Uterus (tissue), 4 donors: ENCODE data around the gene SMAD3. TPM values are rescaled to one million over a fixed set of nuclear protein-coding genes. Genes with fewer than 3 reads are reported as not detected.

Source experiments
- DNase-seq, 2 donors: peaks; one replicate each; pipeline ENCODE4 v3.0.0-alpha.2; 2019 to 2020
- H3K27ac ChIP-seq, 2 donors: fragments of 200-600 bp; sonication (generic); 1 replicate in 1 of 2; 2 replicates in 1 of 2; pipeline ENCODE4 v1.5.1; 2016 to 2018
- H3K27me3 ChIP-seq, 2 donors: fragments of 200-600 bp; sonication (generic); one replicate each; pipeline ENCODE4 v1.5.1; 2018 to 2019; ENCODE audit warnings: control low read depth in 1 of 2
- H3K36me3 ChIP-seq, 2 donors: fragments of 200-600 bp; sonication (generic); one replicate each; pipeline ENCODE4 v1.5.1; 2019; ENCODE audit warnings: control low read depth in 1 of 2
- H3K4me1 ChIP-seq, 2 donors: fragments of 200-600 bp; sonication (generic); one replicate each; pipeline ENCODE4 v1.5.1; 2018 to 2019; ENCODE audit warnings: control low read depth in 1 of 2
- H3K4me3 ChIP-seq, 2 donors: fragments of 200-600 bp; sonication (generic); 1 replicate in 1 of 2; 2 replicates in 1 of 2; pipeline ENCODE4 v1.5.1; 2018 to 2019; ENCODE audit warnings: mild to moderate bottlenecking in 1 of 2
- H3K9me3 ChIP-seq, 2 donors: fragments of 200-600 bp; sonication (generic); one replicate each; pipeline ENCODE4 v1.5.1; 2019; ENCODE audit warnings: control low read depth in 1 of 2
- POLR2A ChIP-seq, 2 donors: fragments of 450-650 bp; IDR thresholded peaks; one replicate each; pipeline ENCODE4 v1.6.1; 2016; ENCODE audit warnings: antibody characterized with exemption in 2 of 2, mild to moderate bottlenecking in 1 of 2, moderate library complexity in 1 of 2
- intact Hi-C: fragments of 100-400 bp; cut with DNase I; formaldehyde crosslinking; loops from one replicate; pipeline ENCODE4 v1.15.1; 2023; ENCODE audit warnings: low total_unique reads
- total RNA-seq, 4 donors: library from RNA; depleted of rRNA in 3 of 4; stranded (reverse); fragments of >200 nt in 3 of 4; gene quantifications; one replicate each; pipeline versions ENCODE4 v1.1.0 to v1.2.4, GENCODE V29; 2014 to 2023
- TF ChIP-seq, protein P1 (sequence below), 4 experiments: fragments of 200-600 bp in 2 of 4; fragments of 450-650 bp in 2 of 4; sonication (generic) in 2 of 4; IDR thresholded peaks; one replicate each; pipeline ENCODE4 v1.5.1; 2016 to 2019; ENCODE audit warnings: antibody characterized with exemption in 4 of 4, mild to moderate bottlenecking in 2 of 4, moderate library complexity in 1 of 4
- donor health status: DM: yes; HTN: yes; CAD: no.

The SMAD3 gene
- total RNA-seq, 4 donors from 2014 or later = 14.3 to 66.9 (median 32.3) TPM

DNA sequence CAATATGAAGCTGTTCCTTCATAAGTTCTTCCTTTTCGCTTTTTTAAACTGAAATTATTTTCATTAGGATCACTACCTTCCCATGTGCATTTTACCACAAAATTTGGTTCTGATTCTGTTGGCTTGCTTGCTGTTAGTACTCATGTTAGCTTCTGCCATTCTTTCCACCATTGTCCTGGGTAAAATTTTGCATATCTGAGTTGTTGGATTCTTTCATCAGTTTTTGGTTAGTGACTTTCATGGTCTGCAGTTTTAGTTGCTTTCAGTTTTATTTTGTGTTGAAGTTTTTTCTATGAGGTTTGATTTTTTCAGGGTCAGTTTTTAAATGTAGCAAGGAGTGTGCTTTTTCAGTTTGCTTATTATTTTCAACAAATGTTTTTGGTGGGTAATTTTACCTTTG is 71.9 kb downstream of the SMAD3 start:
- no peak overlapping the region for H3K4me3 ChIP-seq
- TF ChIP-seq, protein P1, sequence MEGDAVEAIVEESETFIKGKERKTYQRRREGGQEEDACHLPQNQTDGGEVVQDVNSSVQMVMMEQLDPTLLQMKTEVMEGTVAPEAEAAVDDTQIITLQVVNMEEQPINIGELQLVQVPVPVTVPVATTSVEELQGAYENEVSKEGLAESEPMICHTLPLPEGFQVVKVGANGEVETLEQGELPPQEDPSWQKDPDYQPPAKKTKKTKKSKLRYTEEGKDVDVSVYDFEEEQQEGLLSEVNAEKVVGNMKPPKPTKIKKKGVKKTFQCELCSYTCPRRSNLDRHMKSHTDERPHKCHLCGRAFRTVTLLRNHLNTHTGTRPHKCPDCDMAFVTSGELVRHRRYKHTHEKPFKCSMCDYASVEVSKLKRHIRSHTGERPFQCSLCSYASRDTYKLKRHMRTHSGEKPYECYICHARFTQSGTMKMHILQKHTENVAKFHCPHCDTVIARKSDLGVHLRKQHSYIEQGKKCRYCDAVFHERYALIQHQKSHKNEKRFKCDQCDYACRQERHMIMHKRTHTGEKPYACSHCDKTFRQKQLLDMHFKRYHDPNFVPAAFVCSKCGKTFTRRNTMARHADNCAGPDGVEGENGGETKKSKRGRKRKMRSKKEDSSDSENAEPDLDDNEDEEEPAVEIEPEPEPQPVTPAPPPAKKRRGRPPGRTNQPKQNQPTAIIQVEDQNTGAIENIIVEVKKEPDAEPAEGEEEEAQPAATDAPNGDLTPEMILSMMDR (IDR thresholded peaks at IDR 0.05) = no peak
- TF ChIP-seq POLR2A (IDR thresholded peaks at IDR 0.05) = no peak
- peaks cover 16 to 22% of the 10 kb centered on the region in 2 donors for H3K4me1 ChIP-seq
- H3K27ac ChIP-seq = peak overlapping the region; percentile 82 to 94
- no peaks in the 10 kb centered on the region for H3K9me3 ChIP-seq
- DNase-seq = no peak
- H3K36me3 ChIP-seq = no peaks in the 10 kb centered on the region
- H3K27me3 ChIP-seq = no peaks in the 10 kb centered on the region
- intact Hi-C loops = no loop called here

DNA sequence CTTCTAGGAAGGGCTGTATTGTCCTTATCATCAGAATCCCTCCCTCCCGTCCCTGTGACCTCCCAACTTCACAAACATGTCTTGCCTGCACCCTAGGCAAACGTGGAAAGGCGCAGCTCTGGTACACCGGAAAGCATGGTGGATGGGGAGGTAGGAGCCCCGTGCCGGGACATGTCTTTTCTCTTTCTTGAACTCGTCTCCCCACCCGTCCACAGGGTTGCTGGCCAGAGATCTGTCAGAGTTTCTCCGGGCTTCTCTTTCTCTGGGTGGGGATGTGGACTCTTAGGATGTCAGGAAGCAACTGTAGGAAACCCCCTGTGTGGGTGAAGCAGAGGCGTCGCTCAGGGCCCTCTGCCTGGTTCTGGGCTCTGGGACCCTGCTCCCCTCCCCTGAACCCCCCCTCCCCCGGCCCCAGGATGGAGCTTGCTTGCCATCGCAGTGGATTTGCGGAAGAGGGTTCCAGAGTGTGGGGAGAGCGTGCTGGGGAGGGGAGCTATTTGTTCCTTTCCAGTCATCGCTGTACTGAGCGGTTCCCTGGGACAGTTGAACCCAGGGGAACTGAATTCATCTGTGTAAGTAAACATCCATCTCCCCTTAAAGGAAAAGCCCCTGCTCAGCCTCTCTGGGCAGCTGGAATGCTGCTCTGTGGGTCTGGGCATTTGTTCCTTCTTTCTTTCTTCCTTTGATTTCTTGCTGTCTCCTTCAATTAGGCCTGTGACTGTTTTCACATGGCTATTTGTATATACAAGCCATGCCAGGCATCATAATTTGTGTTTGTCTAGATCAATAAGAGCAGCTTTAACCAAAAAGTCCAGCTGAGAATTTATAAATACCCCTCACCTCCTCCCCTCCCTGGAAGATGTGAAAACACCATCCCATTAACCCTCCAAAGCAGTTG is 72.8 kb downstream of the SMAD3 start:
- peak overlapping the region in 1 of 2 donors; percentile 32 for H3K4me3 ChIP-seq
- intact Hi-C loops = no loop called here
- peaks cover 20 to 22% of the 10 kb centered on the region in 2 donors for H3K4me1 ChIP-seq
- TF ChIP-seq, protein P1 (IDR thresholded peaks at IDR 0.05) = no peak
- TF ChIP-seq POLR2A (IDR thresholded peaks at IDR 0.05) = no peak
- no peaks in the 10 kb centered on the region for H3K36me3 ChIP-seq
- H3K27ac ChIP-seq = peak overlapping the region; percentile 82 to 94
- peak in 1 of 2 donors; percentile 31 for DNase-seq
- H3K9me3 ChIP-seq = no peaks in the 10 kb centered on the region
- H3K27me3 ChIP-seq = no peaks in the 10 kb centered on the region

DNA sequence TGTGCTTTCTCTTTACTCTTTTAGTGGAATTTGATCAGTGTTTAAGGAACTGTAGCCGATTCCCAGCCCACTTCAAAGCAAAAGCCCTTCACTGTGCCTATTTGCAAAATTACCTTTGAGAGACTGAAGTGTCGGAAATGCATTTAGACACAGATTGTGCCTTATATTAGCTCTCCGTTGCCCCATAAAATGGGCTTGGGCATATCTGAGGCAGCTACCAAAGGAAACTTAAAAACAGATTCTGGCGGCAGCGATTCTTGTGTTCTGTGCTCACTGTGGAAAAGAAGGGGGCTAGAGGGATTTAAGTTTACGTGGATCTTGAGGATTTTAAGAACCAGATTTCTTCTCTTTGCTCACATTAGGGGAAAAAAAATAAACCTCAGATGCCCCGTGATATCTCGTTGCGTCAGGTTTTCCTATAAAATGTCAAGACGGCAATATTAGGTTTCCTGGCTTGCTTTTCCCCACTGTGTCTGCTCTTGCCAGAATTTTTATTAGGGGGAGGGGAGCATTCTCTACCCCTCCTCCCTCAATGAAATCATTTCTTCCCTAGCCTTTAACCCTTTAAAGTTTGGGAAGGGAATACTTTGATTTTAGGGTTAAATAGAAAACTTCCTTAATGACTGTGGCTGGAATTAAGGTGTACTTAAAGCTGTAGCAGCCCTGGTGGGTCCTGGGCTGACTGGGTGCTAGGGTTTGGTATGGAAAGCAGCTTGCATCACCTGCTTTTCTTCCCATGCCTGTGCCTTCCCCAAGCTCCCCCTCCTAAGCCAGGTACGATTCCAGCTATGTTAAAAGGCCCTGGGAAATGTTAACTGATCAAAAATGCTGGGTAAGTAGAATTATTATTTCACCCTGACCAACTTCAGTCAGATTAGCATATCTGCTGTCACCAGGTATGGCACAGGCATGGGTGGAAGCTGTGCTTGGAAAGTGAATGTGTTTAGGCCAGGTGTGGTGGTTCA is 73.8 kb downstream of the SMAD3 start:
- Histone ChIP-seq H3K27me3 (no peaks in the 10 kb centered on the region), H3K4me3 (peak overlapping the region in 1 of 2 donors; percentile 32), H3K4me1 (peaks cover 15 to 24% of the 10 kb centered on the region in 2 donors), H3K36me3 (no peaks in the 10 kb centered on the region), H3K9me3 (no peaks in the 10 kb centered on the region), H3K27ac (peak overlapping the region; percentile 82 to 94)
- no peak for DNase-seq
- TF ChIP-seq POLR2A (IDR thresholded peaks at IDR 0.05) = no peak
- TF ChIP-seq, protein P1 (IDR thresholded peaks at IDR 0.05) = no peak
- intact Hi-C loops = no loop called here

DNA sequence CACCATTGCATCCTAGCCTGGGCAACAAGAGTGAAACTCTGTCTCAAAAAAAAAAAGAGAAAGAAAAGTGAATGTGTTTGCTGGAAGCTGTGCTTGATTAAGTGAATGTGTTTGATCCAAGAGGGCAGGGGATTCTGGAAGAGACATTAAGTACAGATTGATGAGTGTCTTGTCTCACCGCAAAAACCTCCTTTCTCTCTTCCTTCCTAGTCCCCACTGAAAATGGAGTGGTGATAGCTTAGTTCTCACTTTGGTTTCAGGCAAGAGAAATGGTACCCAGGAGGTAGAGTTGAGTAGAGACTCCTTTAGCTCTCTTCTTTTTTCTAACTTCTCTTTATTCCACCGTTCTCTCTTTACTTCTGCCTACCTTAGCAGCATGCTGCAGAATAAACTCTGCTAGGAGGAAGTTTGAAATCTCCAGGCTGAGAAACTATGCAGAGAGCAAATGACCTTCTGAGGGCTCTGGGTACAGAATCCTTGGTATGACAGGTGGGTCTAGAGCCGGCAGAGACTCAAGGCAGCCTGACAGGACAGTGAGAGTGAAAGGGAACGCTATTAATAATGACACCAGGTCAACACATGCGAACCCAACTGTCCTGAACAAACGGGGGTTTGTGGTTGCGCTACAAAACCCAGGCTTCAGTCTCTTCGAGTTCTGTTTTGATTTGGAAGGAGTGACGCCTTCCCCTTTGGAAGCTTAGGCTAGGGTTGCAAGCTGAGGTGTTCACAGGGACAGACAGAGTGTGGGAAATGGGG is 74.9 kb downstream of the SMAD3 start:
- H3K9me3 ChIP-seq = no peaks in the 10 kb centered on the region
- no peak for DNase-seq
- H3K27ac ChIP-seq = peak overlapping the region; percentile 82 to 94
- H3K4me3 ChIP-seq = no peak overlapping the region
- H3K4me1 ChIP-seq = peaks cover 7 to 22% of the 10 kb centered on the region in 2 donors
- H3K27me3 ChIP-seq = no peaks in the 10 kb centered on the region
- TF ChIP-seq, protein P1 (IDR thresholded peaks at IDR 0.05) = no peak
- TF ChIP-seq POLR2A (IDR thresholded peaks at IDR 0.05) = no peak
- no peaks in the 10 kb centered on the region for H3K36me3 ChIP-seq
- intact Hi-C loops = no loop called here
